Body of pancreas (tissue), 4 donors: Measurements from ENCODE around the gene STXBP3. TPM values are rescaled to one million over a fixed set of nuclear protein-coding genes. Genes with fewer than 3 reads are reported as not detected.

Experiments
- ATAC-seq: fragments of 150-250 bp; one replicate; pipeline ENCODE4 v1.9.1; 2016
- DNase-seq, 4 donors: peaks; one replicate each; pipeline ENCODE4 v3.0.0-alpha.2; 2019
- H3K27ac ChIP-seq, 4 donors: fragments of 200-600 bp; sonication (generic); 1 replicate in 3 of 4; 2 replicates in 1 of 4; pipeline versions ENCODE4 v1.5.1 to v1.6.1; 2016 to 2019; ENCODE audit warnings: mild to moderate bottlenecking in 1 of 4, mixed read lengths in 1 of 4, moderate library complexity in 1 of 4
- H3K27me3 ChIP-seq, 2 donors: fragments of 200-600 bp; sonication (generic); one replicate each; pipeline ENCODE4 v1.6.0; 2016; ENCODE audit warnings: mild to moderate bottlenecking in 1 of 2
- H3K36me3 ChIP-seq, 2 donors: fragments of 200-600 bp; sonication (generic); replicated peaks in 1 of 2; 2 replicates each; pipeline ENCODE4 v1.5.1; 2016; ENCODE audit warnings: low read depth in 2 of 2; ENCODE audit not compliant: insufficient read depth in 1 of 2
- H3K4me1 ChIP-seq: fragments of 200-600 bp; sonication (generic); one replicate; pipeline ENCODE4 v1.6.0; 2016
- H3K4me3 ChIP-seq, 2 donors: fragments of 200-600 bp; sonication (generic); 1 replicate in 1 of 2; 2 replicates in 1 of 2; pipeline ENCODE4 v1.5.1; 2016 to 2019
- H3K9me3 ChIP-seq, 3 donors: fragments of 200-600 bp; sonication (generic); 1 replicate in 2 of 3; 2 replicates in 1 of 3; pipeline ENCODE4 v1.5.1; 2016
- CTCF ChIP-seq, 7 experiments: fragments of 450-650 bp in 4 of 7; fragments of 200-600 bp in 3 of 7; sonication (generic) in 3 of 7; IDR thresholded peaks; one replicate each; pipeline ENCODE4 v1.5.1; 2016 to 2019; ENCODE audit warnings: antibody characterized with exemption in 7 of 7
- POLR2A ChIP-seq, 3 donors: fragments of 450-650 bp; IDR thresholded peaks; one replicate each; pipeline ENCODE4 v1.6.1; 2016; ENCODE audit warnings: antibody characterized with exemption in 3 of 3, mild to moderate bottlenecking in 2 of 3
- WGBS, 2 donors: methylation state at CpG; one replicate each; pipeline ENCODE4 v1.1.5; 2017; 5-methylcytosine and 5-hydroxymethylcytosine counted together
- intact Hi-C: fragments of 100-400 bp; cut with DNase I; formaldehyde crosslinking; loops from one replicate; pipeline ENCODE4 v1.15.1; 2023
- total RNA-seq, 2 donors: library from RNA; depleted of rRNA; stranded (reverse); fragments of >200 nt; gene quantifications; one replicate each; pipeline ENCODE4 v1.1.0, GENCODE V29; 2016

STXBP3 gene
- total RNA-seq, 2 donors from 2014 or later, result 39.6 to 83.0 TPM

GRCh38 chr1:108712606-108713150 lies 33.8 kb upstream of the STXBP3 start, which contains the start of gene FNDC7:
TSS of gene FNDC7 (plus strand) at chr1:108712908. CDS start at chr1:108712934, 26 bp downstream.
- TF ChIP-seq CTCF (IDR thresholded peaks at IDR 0.05) (no peak), POLR2A (IDR thresholded peaks at IDR 0.05) (no peak)
- intact Hi-C loops, result no loop called here
- peaks cover 9% of the 10 kb centered on the region for H3K4me1 ChIP-seq
- H3K36me3 ChIP-seq, result no peaks in the 10 kb centered on the region
- H3K27me3 ChIP-seq, result no peaks in the 10 kb centered on the region
- H3K27ac ChIP-seq, result no peak within 1 kb of the TSS
- no peak within 1 kb of the TSS for H3K4me3 ChIP-seq
- DNase-seq (no peak), ATAC-seq (no peak)
- 36 to 41% methylated on average over 9 of the region's 9 CpGs for WGBS, 2 donors
- H3K9me3 ChIP-seq, result no peaks in the 10 kb centered on the region

- Histone ChIP-seq H3K36me3 (no peaks in the 10 kb centered on the region), H3K4me1 (peaks cover 9% of the 10 kb centered on the region), H3K27ac (peak overlapping the region in 2 of 4 donors; percentile 18 to 46), H3K27me3 (no peaks in the 10 kb centered on the region), H3K4me3 (no peak overlapping the region), H3K9me3 (no peaks in the 10 kb centered on the region)
- 56 to 66% methylated on average over 5 of the region's 5 CpGs for WGBS, 2 donors
- no peak for ATAC-seq
- no peak for DNase-seq
- intact Hi-C loops, result no loop called here
- no peak for TF ChIP-seq POLR2A (IDR thresholded peaks at IDR 0.05)
- no peak for TF ChIP-seq CTCF (IDR thresholded peaks at IDR 0.05)
These were observed 30.5 kb upstream of the STXBP3 start for GRCh38 chr1:108715932-108716331.

- H3K4me3 ChIP-seq, result no peak overlapping the region
- H3K9me3 ChIP-seq, result no peaks in the 10 kb centered on the region
- intact Hi-C loops, result no loop called here
- H3K36me3 ChIP-seq, result no peaks in the 10 kb centered on the region
- peak overlapping the region in 2 of 4 donors; percentile 26 to 30 for H3K27ac ChIP-seq
- ATAC-seq (peak; percentile 47), DNase-seq (no peak)
- 55 to 60% methylated on average over 2 of the region's 2 CpGs for WGBS, 2 donors
- H3K27me3 ChIP-seq, result no peaks in the 10 kb centered on the region
- peaks cover 9% of the 10 kb centered on the region for H3K4me1 ChIP-seq
- TF ChIP-seq CTCF (IDR thresholded peaks at IDR 0.05) (no peak), POLR2A (IDR thresholded peaks at IDR 0.05) (no peak)
These were observed 29.8 kb upstream of the STXBP3 start for GRCh38 chr1:108716437-108717230.

- 85 to 86% methylated on average over 7 to 9 of the region's 9 CpGs for WGBS, 2 donors
- TF ChIP-seq POLR2A (IDR thresholded peaks at IDR 0.05) (no peak), CTCF (IDR thresholded peaks at IDR 0.05) (no peak)
- ATAC-seq (no peak), DNase-seq (no peak)
- H3K27me3 ChIP-seq, result no peaks in the 10 kb centered on the region
- no peak overlapping the region for H3K4me3 ChIP-seq
- no peak overlapping the region for H3K27ac ChIP-seq
- no peaks in the 10 kb centered on the region for H3K36me3 ChIP-seq
- H3K9me3 ChIP-seq, result no peaks in the 10 kb centered on the region
- intact Hi-C loops, result no loop called here
- H3K4me1 ChIP-seq, result peaks cover 9% of the 10 kb centered on the region
These were observed 28.6 kb upstream of the STXBP3 start for GRCh38 chr1:108717774-108718316.
